Measurements from ENCODE around the gene ZSCAN1. TPM values are rescaled to one million over a fixed set of nuclear protein-coding genes. Genes with fewer than 3 reads are reported as not detected.

Gene ZSCAN1
- total RNA-seq, 1 experiment from 2014 or later: not detected

- Histone ChIP-seq H3K27ac (ENCODE audit: low read length) (no peak overlapping the region), H3K36me3 (ENCODE audit: control insufficient read depth, insufficient read depth, low read length) (no peaks in the 10 kb centered on the region), H3K4me1 (ENCODE audit: control insufficient read depth, insufficient read depth, low read length) (no peaks in the 10 kb centered on the region), H3K27me3 (ENCODE audit: control insufficient read depth, insufficient read depth, low read length) (no peaks in the 10 kb centered on the region), H3K4me3 (ENCODE audit: low read depth in 2 of 2, low read length in 2 of 2) (no peak overlapping the region), H3K9me3 (ENCODE audit: control insufficient read depth, insufficient read depth, low read depth, low read length) (no peaks in the 10 kb centered on the region)
- intact Hi-C loops (cut with micrococcal nuclease; ENCODE audit: unreplicated experiment): no loop called here
- TF ChIP-seq, protein P1, sequence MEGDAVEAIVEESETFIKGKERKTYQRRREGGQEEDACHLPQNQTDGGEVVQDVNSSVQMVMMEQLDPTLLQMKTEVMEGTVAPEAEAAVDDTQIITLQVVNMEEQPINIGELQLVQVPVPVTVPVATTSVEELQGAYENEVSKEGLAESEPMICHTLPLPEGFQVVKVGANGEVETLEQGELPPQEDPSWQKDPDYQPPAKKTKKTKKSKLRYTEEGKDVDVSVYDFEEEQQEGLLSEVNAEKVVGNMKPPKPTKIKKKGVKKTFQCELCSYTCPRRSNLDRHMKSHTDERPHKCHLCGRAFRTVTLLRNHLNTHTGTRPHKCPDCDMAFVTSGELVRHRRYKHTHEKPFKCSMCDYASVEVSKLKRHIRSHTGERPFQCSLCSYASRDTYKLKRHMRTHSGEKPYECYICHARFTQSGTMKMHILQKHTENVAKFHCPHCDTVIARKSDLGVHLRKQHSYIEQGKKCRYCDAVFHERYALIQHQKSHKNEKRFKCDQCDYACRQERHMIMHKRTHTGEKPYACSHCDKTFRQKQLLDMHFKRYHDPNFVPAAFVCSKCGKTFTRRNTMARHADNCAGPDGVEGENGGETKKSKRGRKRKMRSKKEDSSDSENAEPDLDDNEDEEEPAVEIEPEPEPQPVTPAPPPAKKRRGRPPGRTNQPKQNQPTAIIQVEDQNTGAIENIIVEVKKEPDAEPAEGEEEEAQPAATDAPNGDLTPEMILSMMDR (IDR thresholded peaks at IDR 0.05): no peak
- no peak for TF ChIP-seq TCF7L2 (IDR thresholded peaks at IDR 0.05; ENCODE audit: low read depth, low read length)
- POLR2A ChIA-PET: no interaction called here
- in situ Hi-C loops (cut with HindIII; ENCODE audit: low pct_unique_long_range_greater_than_20kb, low sequenced_read_pairs): no loop called here
- CTCF ChIA-PET: no interaction called here
- no peak for DNase-seq (ENCODE audit: low read depth, low spot score)
- ATAC-seq: no peak
- no TSS peak for BruUV-seq (replicated peaks)
Measured at GRCh38 chr19:58034477-58034793, 610 bp downstream of the ZSCAN1 start.

DNA sequence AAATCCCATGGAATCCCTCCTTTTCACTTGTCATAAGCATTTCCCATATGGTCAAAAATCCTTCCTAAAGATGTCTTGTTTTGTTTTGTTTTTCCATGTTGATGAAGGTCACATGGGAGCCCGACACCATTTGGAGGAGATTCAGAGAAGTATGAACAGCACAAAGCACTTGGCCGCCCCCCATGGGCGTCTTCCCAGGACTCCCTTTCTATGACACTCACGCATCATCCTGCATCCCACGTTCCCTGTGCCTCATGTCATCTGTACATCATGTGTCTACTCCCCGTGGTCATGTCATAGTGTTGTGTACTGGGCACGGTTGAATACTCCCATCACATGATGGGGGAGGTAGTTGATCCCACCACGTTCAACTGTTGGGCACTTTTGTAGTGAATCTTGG, 2.0 kb downstream of the ZSCAN1 start:
- no TSS peak for BruUV-seq (replicated peaks)
- intact Hi-C loops (cut with micrococcal nuclease; ENCODE audit: unreplicated experiment) (no loop called here), in situ Hi-C loops (cut with HindIII; ENCODE audit: low pct_unique_long_range_greater_than_20kb, low sequenced_read_pairs) (no loop called here)
- H3K4me1 ChIP-seq (ENCODE audit: control insufficient read depth, insufficient read depth, low read length): no peaks in the 10 kb centered on the region
- H3K36me3 ChIP-seq (ENCODE audit: control insufficient read depth, insufficient read depth, low read length): no peaks in the 10 kb centered on the region
- POLR2A ChIA-PET: no interaction called here
- ATAC-seq: no peak
- no peaks in the 10 kb centered on the region for H3K9me3 ChIP-seq (ENCODE audit: control insufficient read depth, insufficient read depth, low read depth, low read length)
- TF ChIP-seq, protein P2, sequence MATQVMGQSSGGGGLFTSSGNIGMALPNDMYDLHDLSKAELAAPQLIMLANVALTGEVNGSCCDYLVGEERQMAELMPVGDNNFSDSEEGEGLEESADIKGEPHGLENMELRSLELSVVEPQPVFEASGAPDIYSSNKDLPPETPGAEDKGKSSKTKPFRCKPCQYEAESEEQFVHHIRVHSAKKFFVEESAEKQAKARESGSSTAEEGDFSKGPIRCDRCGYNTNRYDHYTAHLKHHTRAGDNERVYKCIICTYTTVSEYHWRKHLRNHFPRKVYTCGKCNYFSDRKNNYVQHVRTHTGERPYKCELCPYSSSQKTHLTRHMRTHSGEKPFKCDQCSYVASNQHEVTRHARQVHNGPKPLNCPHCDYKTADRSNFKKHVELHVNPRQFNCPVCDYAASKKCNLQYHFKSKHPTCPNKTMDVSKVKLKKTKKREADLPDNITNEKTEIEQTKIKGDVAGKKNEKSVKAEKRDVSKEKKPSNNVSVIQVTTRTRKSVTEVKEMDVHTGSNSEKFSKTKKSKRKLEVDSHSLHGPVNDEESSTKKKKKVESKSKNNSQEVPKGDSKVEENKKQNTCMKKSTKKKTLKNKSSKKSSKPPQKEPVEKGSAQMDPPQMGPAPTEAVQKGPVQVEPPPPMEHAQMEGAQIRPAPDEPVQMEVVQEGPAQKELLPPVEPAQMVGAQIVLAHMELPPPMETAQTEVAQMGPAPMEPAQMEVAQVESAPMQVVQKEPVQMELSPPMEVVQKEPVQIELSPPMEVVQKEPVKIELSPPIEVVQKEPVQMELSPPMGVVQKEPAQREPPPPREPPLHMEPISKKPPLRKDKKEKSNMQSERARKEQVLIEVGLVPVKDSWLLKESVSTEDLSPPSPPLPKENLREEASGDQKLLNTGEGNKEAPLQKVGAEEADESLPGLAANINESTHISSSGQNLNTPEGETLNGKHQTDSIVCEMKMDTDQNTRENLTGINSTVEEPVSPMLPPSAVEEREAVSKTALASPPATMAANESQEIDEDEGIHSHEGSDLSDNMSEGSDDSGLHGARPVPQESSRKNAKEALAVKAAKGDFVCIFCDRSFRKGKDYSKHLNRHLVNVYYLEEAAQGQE (IDR thresholded peaks at IDR 0.05; ENCODE audit: insufficient read depth in 1 of 2, low read depth in 2 of 2, low read length in 1 of 2): no peak
- TF ChIP-seq TCF7L2 (IDR thresholded peaks at IDR 0.05; ENCODE audit: low read depth, low read length): no peak
- TF ChIP-seq, protein P1 (IDR thresholded peaks at IDR 0.05): no peak
- TF ChIP-seq POLR2AphosphoS5 (IDR thresholded peaks at IDR 0.05; ENCODE audit: low read depth, low read length): no peak
- no peak for TF ChIP-seq SIN3A (IDR thresholded peaks at IDR 0.05; ENCODE audit: borderline replicate concordance, insufficient read depth, low read depth, low read length)
- H3K27me3 ChIP-seq (ENCODE audit: control insufficient read depth, insufficient read depth, low read length): no peaks in the 10 kb centered on the region
- CTCF ChIA-PET: no interaction called here
- no peak overlapping the region for H3K4me3 ChIP-seq (ENCODE audit: low read depth in 2 of 2, low read length in 2 of 2)
- no peak overlapping the region for H3K27ac ChIP-seq (ENCODE audit: low read length)
- no peak for DNase-seq (ENCODE audit: low read depth, low spot score)
